IMR-90 (cell line): ENCODE data around the gene FBXO3. TPM values are rescaled to one million over a fixed set of nuclear protein-coding genes. Genes with fewer than 3 reads are reported as not detected.

Experiments used
- ATAC-seq: fragments of 200-7000 bp; cut with Tn5 transposase; 2 replicates; pipeline ENCODE4 v1.9.1; 2020; ENCODE audit warnings: low read depth, mild to moderate bottlenecking, moderate library complexity
- BruUV-seq: library from RNA; stranded (reverse); fragments of 400-500 nt; replicated peaks from 2 replicates; lab custom pipeline; 2021; lab: Mats Ljungman, UMichigan
- CTCF ChIA-PET: fragments of 300-600 bp; formaldehyde crosslinking; extraction: SDS; loops from one replicate; lab custom pipeline; 2021; ENCODE audit warnings: antibody characterized with exemption; lab: Yijun Ruan, JAX
- POLR2A ChIA-PET: fragments of 300-600 bp; sonication (Branson Sonifier 250); formaldehyde crosslinking; loops from one replicate; lab custom pipeline; 2022; ENCODE audit warnings: antibody characterized with exemption; ENCODE audit not compliant: unreplicated experiment; lab: Charles Lee
- DNase-seq: peaks from one replicate; pipeline ENCODE4 v3.0.0; 2013
- H2AFZ ChIP-seq: replicated peaks from 2 replicates; pipeline ENCODE3; 2013; ENCODE audit warnings: low read length, mild to moderate bottlenecking; ENCODE audit not compliant: poor library complexity
- H2AK5ac ChIP-seq: 2 replicates; pipeline ENCODE4 v1.6.1; 2013; ENCODE audit warnings: low read depth, low read length, inconsistent platforms
- H2AK9ac ChIP-seq: replicated peaks from 2 replicates; pipeline ENCODE3; 2013; ENCODE audit warnings: mild to moderate bottlenecking, low read depth, low read length, moderate library complexity; ENCODE audit not compliant: poor library complexity
- H2BK120ac ChIP-seq: 2 replicates; pipeline ENCODE4 v1.6.1; 2013; ENCODE audit warnings: low read depth, low read length, inconsistent platforms
- H2BK15ac ChIP-seq: 3 replicates; pipeline ENCODE4 v1.6.1; 2013; ENCODE audit warnings: low read depth, low read length, inconsistent platforms
- H2BK20ac ChIP-seq: 2 replicates; pipeline ENCODE4 v1.6.1; 2013; ENCODE audit warnings: low read depth, mild to moderate bottlenecking, inconsistent platforms, low read length, moderate library complexity
- H2BK5ac ChIP-seq: 2 replicates; pipeline ENCODE4 v1.6.1; 2013; ENCODE audit warnings: mild to moderate bottlenecking, low read depth, low read length, inconsistent platforms; ENCODE audit not compliant: poor library complexity, severe bottlenecking
- H3K14ac ChIP-seq: replicated peaks from 2 replicates; pipeline ENCODE4 v1.6.1; 2013; ENCODE audit warnings: low read depth, low read length, inconsistent platforms
- H3K18ac ChIP-seq: 2 replicates; pipeline ENCODE4 v1.6.1; 2013; ENCODE audit warnings: low read depth, low read length, control low read depth
- H3K23ac ChIP-seq: 2 replicates; pipeline ENCODE4 v1.6.1; 2013; ENCODE audit warnings: low read depth, low read length, inconsistent platforms
- H3K27ac ChIP-seq: 2 replicates; pipeline ENCODE4 v1.5.1; 2013; ENCODE audit warnings: mild to moderate bottlenecking, control low read depth, low read length; ENCODE audit not compliant: insufficient read depth
- H3K27me3 ChIP-seq: 2 replicates; pipeline ENCODE4 v1.6.1; 2013; ENCODE audit warnings: low read length; ENCODE audit not compliant: control insufficient read depth, insufficient read depth
- H3K36me3 ChIP-seq: 2 replicates; pipeline ENCODE4 v1.6.1; 2013; ENCODE audit warnings: low read length, mixed read lengths; ENCODE audit not compliant: control insufficient read depth, insufficient read depth
- H3K4ac ChIP-seq: 2 replicates; pipeline ENCODE4 v1.6.1; 2013; ENCODE audit warnings: low read depth, low read length, inconsistent platforms
- H3K4me1 ChIP-seq: 2 replicates; pipeline ENCODE4 v1.6.1; 2013; ENCODE audit warnings: low read length, mixed read lengths; ENCODE audit not compliant: control insufficient read depth, insufficient read depth
- H3K4me2 ChIP-seq: 2 replicates; pipeline ENCODE4 v1.6.1; 2013; ENCODE audit warnings: low read depth, mild to moderate bottlenecking, control low read depth, low read length, moderate library complexity
- H3K4me3 ChIP-seq: 2 replicates; pipeline ENCODE4 v1.5.1; 2013; ENCODE audit warnings: low read depth, mild to moderate bottlenecking, control low read depth, low read length, moderate library complexity; ENCODE audit not compliant: insufficient read depth
- H3K56ac ChIP-seq: 2 replicates; pipeline ENCODE4 v1.6.1; 2013; ENCODE audit warnings: low read length, inconsistent platforms; ENCODE audit not compliant: insufficient read depth; ENCODE audit errors: extremely low read depth
- H3K79me1 ChIP-seq, 2 experiments: 2 replicates each; pipeline ENCODE4 v1.6.1; 2013; ENCODE audit warnings: low read length in 2 of 2, inconsistent platforms in 1 of 2, low read depth in 1 of 2
- H3K9ac ChIP-seq: 2 replicates; pipeline ENCODE4 v1.6.1; 2013; ENCODE audit warnings: low read depth, low read length, control low read depth
- H3K9me1 ChIP-seq: 2 replicates; pipeline ENCODE4 v1.6.1; 2013; ENCODE audit warnings: low read length, inconsistent platforms; ENCODE audit not compliant: insufficient read depth
- H3K9me3 ChIP-seq: 2 replicates; pipeline ENCODE4 v1.6.1; 2013; ENCODE audit warnings: low read length; ENCODE audit not compliant: control insufficient read depth, insufficient read depth
- H4K20me1 ChIP-seq: 2 replicates; pipeline ENCODE4 v1.6.1; 2013; ENCODE audit warnings: low read length, inconsistent platforms; ENCODE audit not compliant: insufficient read depth
- H4K5ac ChIP-seq: 2 replicates; pipeline ENCODE4 v1.6.1; 2013; ENCODE audit warnings: mild to moderate bottlenecking, low read depth, low read length, control low read depth
- H4K8ac ChIP-seq, 2 experiments: 2 replicates each; pipeline ENCODE4 v1.6.1; 2013; ENCODE audit warnings: low read depth in 2 of 2, low read length in 2 of 2, control low read depth in 1 of 2, inconsistent platforms in 1 of 2
- H4K91ac ChIP-seq: 2 replicates; pipeline ENCODE4 v1.6.1; 2013; ENCODE audit warnings: low read depth, low read length, inconsistent platforms; ENCODE audit not compliant: insufficient read depth
- CHD1 ChIP-seq: IDR thresholded peaks from 2 replicates; pipeline ENCODE4 v1.6.1; 2012; ENCODE audit warnings: low read depth, low read length, improper control_type of control experiment
- MAFK ChIP-seq: IDR thresholded peaks from 2 replicates; pipeline ENCODE4 v1.6.1; 2012; ENCODE audit warnings: low read depth, low read length, improper control_type of control experiment
- MAZ ChIP-seq: IDR thresholded peaks from 2 replicates; pipeline ENCODE4 v1.6.1; 2012; ENCODE audit warnings: low read depth, mild to moderate bottlenecking, low read length, improper control_type of control experiment, moderate library complexity, borderline replicate concordance
- POLR2A ChIP-seq: IDR thresholded peaks from 2 replicates; pipeline ENCODE4 v1.6.1; 2012; ENCODE audit warnings: mild to moderate bottlenecking, low read depth, low read length
- RCOR1 ChIP-seq: IDR thresholded peaks from 2 replicates; pipeline ENCODE4 v1.6.1; 2012; ENCODE audit warnings: mild to moderate bottlenecking, low read length, improper control_type of control experiment; ENCODE audit not compliant: insufficient replicate concordance
- RFX5 ChIP-seq: IDR thresholded peaks from 2 replicates; pipeline ENCODE4 v1.8.0; 2012; ENCODE audit warnings: low read depth, mild to moderate bottlenecking, low read length, moderate library complexity
- WGBS, 2 experiments: methylation state at CpG; one replicate each; pipeline versions ENCODE4 v1.1.5 to v1.1.7; 2013; ENCODE audit warnings: missing lambda C conversion rate in 2 of 2; ENCODE audit not compliant: insufficient read length in 1 of 2; ENCODE audit errors: extremely low coverage in 2 of 2; 5-methylcytosine and 5-hydroxymethylcytosine counted together
- dilution Hi-C: fragments of 300-500 bp; cut with HindIII; formaldehyde crosslinking; loops from one replicate; pipeline ENCODE4 v1.14.3; 2018; ENCODE audit warnings: low sequenced_read_pairs; ENCODE audit not compliant: unreplicated experiment
- in situ Hi-C: fragments of 300-500 bp; cut with MboI; formaldehyde crosslinking; loops from 3 replicates; pipeline ENCODE4 v1.14.3; 2019; ENCODE audit warnings: low sequenced_read_pairs, inconsistent platforms, mixed read lengths
- intact Hi-C: fragments of 100-400 bp; cut with micrococcal nuclease; formaldehyde crosslinking; loops from 2 replicates; pipeline ENCODE4 v1.10.0; 2022
- polyA plus RNA-seq, 3 experiments: library from polyadenylated mRNA; depleted of rRNA; stranded (reverse); fragments of >200 nt; gene quantifications; 2 replicates each; pipeline ENCODE4 v1.2.3, GENCODE V29; 2012; ENCODE audit warnings: low replicate concordance in 1 of 3
- total RNA-seq: library from RNA; depleted of rRNA; stranded (reverse); fragments of >200 nt; gene quantifications from 2 replicates; pipeline ENCODE4 v1.2.3, GENCODE V29; 2012

The FBXO3 gene
- total and polyA plus RNA-seq, 2 of the 4 experiments (the other 2 are of a cell fraction): 26.2 to 51.1 TPM

GRCh38 chr11:33775832-33776470, 1.6 kb upstream of the FBXO3 start:
- dilution Hi-C loops: no loop called here
- no CpG with 5 or more reads among the region's 1 CpG for WGBS, 2 experiments

More at GRCh38 chr11:33775832-33776470, 1.6 kb upstream of the FBXO3 start:
- Histone ChIP-seq H2BK120ac (no peak overlapping the region), H3K79me1 (peaks cover 10 to 23% of the 10 kb centered on the region in 2 experiments), H3K23ac (no peak overlapping the region), H3K4ac (no peak overlapping the region), H3K4me3 (no peak overlapping the region), H4K20me1 (peaks cover 8% of the 10 kb centered on the region; the same call in 1 of the 2 replicates), H3K9ac (no peak overlapping the region), H4K8ac (no peak overlapping the region), H3K27ac (no peak overlapping the region), H3K27me3 (no peaks in the 10 kb centered on the region), H3K4me1 (peaks cover 18% of the 10 kb centered on the region), H2BK15ac (no peak overlapping the region), H3K9me1 (peaks cover 22% of the 10 kb centered on the region), H2BK20ac (no peak overlapping the region), H3K56ac (no peak overlapping the region), H3K36me3 (no peaks in the 10 kb centered on the region), H3K14ac (no peak overlapping the region), H3K4me2 (peak overlapping the region; percentile 21; the same call in 1 of the 2 replicates), H2BK5ac (no peak overlapping the region), H3K18ac (no peak overlapping the region), H2AFZ (no peak overlapping the region), H2AK5ac (no peak overlapping the region), H3K9me3 (no peaks in the 10 kb centered on the region), H4K5ac (no peak overlapping the region), H2AK9ac (no peak overlapping the region), H4K91ac (no peak overlapping the region)
- intact Hi-C loops: loop anchor here (2.0 kb wide), 1 partner anchor 53 kb away; no protein-coding TSS in a partner anchor
- TF ChIP-seq MAFK: no peak
- no peak for TF ChIP-seq POLR2A
- TF ChIP-seq CHD1: no peak
- no peak for TF ChIP-seq MAZ
- no peak for TF ChIP-seq RFX5
- no peak for TF ChIP-seq RCOR1
- ATAC-seq (no peak), DNase-seq (peak; percentile 65)
- POLR2A ChIA-PET: no interaction called here
- BruUV-seq: no TSS peak
- CTCF ChIA-PET: no interaction called here
- in situ Hi-C loops: no loop called here
